ENCODE data around the gene AKR1E2.

AKR1E2 gene

DNA sequence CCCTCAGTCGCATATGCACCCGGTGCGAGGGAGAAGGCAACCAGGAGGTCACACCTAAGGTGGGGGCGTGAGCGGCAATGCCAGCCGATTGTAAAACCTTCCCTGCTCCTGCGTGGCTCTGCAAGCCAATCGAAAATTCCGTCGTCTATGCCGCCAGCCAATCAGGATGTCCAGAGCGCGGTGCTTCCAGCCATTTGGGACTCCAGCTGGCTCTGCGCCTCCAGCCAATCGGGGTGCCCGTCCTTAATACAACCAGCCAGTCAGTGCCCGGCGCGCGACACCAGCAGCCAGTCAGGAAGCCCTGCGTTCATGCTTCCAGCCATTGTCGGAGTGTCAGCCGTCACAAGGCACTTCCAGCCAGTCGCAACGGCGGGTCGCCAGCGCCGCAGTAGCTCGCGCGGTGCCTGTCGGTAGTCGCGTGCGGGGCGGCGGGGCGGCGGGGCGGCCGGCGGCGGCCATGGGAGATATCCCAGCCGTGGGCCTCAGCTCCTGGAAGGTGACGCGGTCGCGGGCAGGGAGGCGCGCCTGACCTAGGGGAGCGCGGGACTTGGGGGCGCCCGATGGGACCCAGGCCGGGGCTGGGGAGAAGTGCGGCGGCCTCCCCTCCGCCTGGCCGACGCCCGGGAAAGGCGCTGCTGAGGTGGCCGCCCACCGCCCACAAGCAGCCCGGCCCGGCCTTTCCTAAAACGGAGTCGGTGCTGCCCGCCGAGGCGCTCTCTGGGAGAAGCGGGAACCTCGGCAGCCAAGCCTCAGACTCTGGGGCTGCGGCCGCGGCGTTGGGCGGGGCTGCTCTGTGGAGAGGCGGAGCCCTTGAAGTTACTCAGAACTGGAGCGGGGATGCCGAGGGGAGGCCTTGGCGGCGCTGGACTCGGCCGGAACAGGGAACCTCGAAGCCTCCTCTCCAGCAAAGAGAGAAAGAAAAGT is at the start of gene AKR1E2:
TSS of gene AKR1E2 (plus strand) at position 340 of the 924 bp plus-strand sequence. CDS start at position 458, 118 bp downstream.
- DNase-seq (ENCODE audit: low read depth in 2 of 2): peak; percentile 70 to 76

DNA sequence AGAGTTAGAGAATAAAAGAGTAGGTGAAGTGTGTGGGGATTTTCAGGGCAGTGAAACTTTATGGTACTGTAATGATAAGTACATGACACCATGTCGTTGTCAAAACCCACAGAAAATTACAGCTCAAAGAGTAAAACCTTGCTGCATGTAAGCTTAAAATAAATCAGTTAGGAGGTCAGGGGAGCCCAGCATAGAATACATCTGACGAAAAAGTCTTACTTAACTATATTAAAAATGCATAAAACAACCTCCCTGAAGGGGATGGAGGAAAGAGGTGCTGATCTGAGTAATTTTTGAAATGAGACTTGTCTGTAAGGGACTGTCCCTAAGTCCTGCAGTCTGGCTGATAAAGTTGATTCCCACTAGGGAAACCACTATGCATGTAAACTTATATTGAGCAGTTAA is 49.8 kb upstream of the AKR1E2 start:
- DNase-seq (ENCODE audit: low read depth in 2 of 2): no peak

DNA sequence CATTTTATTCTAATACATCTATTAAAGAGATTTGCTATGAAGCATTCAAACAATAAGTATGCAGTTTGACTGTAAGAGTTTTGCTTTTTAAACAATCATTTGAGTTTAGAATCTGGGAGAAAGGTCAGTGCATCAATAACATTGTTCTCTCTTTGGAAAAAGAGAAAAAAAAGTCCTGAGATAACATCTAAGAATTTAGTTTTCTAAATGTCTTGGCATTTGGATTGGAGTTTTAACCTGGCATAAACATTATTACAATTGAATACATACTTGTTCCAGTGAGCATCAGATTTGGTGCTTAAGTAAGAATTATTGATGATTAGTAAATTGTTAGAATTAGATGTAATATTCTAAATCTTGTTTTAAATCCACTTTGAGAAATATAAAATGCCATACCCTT is 47.2 kb upstream of the AKR1E2 start:
- no peak for DNase-seq (ENCODE audit: low read depth in 2 of 2)

DNA sequence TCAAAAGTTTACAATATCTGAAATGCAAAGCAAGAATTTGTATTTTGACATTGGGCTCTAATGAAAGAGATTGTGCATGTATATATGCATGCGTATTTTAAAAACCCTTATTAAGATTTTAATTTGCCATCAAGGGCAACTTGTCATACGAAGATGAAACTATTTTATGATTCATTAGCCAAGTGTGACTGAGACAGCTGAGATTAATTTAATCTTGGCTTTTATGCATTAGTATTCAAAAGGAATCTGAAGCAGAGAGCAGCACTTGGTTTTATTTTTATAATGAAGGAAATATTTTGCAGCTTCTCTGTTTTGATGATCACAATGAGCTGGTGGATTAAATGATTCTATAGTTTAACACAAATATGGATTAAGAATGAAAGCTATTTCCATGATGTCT is 45.9 kb upstream of the AKR1E2 start:
- no peak for DNase-seq (ENCODE audit: low read depth in 2 of 2)

DNA sequence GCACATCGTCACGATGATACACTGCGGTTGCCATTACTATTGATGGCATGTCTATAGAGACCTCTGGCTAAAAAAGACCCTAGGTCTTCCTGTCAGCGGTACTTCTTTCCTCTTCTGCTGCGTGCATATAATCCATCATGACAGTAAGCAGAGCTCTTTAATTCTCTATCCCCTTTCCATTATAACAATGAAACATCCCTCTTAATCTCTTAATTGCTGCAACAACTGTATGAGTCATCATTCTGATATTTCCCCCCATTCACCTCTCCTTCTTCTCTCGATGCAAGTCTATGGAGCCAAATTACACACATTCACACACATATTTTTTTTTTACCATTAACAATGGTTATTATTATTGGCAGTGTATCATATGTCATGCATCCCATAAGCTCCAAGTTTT is 45.2 kb upstream of the AKR1E2 start:
- DNase-seq (ENCODE audit: low read depth in 2 of 2): peak; percentile 67 to 71

DNA sequence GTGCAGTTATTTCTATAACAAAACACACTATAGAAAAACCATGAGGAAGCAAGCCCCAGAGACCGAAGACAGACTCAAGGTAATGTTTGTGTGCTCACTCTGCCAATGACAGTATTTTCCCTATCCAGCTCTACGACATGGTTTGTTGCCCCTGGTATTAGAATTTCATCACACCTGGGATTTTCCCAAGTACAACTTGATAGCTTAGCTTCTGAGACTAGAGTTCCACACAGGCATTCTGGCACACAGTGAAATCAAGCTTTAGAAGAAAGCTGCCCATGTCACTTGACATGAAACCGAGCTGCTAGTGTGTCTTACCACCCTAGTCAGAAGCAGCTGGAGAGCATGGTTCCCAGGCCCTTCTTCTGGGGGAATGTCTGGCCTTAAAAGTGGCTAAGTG is 44.1 kb upstream of the AKR1E2 start:
- no peak for DNase-seq (ENCODE audit: low read depth in 2 of 2)

DNA sequence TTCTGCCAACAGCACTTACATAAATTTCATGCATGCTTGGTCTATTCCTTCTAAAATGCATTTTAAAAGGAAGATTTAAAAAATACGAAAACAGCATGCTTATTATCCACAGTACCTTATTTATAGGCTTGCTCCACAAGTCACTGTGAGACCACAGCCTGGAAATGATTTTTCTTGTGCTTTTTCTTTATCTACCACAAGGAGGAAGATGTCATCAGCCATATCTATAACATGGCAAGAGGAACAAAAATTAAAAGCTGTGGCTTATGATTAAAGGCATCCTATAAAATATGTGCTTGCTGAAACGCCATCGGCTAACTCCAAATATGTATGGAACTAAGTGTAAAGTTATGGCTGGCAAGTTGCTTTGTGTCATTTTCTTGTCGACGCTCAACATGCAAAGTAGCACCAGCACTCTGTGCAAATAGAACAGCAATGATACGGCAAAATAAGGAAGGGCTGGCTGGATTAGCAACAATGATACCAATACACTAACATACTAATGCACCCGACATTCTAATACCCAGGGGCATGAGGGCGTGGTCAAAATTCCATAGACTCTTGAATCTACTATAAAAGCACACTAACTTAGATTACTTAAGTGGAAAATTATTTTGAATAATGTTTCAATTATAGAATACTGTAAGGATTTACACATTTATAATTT is 41.2 kb upstream of the AKR1E2 start:
- no peak for DNase-seq (ENCODE audit: low read depth in 2 of 2)

DNA sequence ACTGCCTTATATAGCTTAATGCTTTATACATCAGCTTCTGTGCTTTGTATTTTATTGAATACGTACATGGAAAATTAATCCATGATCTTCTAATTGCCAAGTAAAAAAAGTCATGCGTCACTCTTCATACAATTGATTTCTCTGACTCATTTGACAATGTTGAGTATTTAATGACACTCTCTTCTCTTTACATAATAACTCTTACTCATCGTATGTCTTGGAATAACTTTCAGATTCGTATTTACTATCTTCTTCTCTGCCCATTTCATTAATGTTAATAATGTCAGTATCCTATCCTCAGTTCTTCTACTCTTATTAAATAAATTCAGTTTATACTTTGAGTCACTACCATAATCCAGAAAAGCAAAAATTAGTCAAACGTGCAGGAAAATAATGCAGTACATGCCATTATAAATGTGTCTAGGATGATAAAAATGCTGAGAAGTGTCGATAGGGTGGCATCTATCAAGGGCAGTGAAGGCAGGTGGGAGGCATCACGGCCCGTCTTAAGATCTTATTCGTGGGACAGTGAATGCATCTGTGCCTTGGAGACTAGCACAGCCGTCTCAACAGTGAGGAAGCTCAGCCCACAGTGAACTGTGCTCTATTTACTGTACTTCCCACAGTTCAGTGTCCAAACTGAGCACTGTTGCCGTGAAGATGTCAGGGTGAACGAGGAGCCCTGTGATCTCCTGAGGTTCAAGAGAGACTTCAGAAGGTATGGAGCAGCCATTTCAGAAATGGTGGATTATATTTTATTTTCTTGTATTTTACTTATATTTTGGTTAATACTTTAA is 39.8 kb upstream of the AKR1E2 start:
- no peak for DNase-seq (ENCODE audit: low read depth in 2 of 2)

DNA sequence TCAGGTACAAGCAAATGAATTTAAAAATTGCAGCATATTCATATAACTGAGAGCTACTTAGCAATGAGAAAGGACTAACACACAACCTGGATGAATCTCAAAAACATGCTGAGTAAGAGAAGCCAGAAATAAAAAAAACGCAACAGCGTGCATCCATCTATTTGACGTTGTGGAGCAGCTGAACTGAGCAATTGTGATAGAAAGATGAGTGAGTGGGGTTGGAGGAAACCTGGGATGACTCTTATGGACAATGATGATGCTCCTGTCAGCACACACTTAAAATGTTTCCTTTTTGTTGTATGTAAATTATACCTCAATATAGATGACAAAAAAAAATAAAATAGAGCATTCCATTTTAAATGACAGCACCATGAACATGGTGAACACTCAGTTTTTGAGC is 36.0 kb upstream of the AKR1E2 start:
- DNase-seq (ENCODE audit: low read depth in 2 of 2): no peak

DNA sequence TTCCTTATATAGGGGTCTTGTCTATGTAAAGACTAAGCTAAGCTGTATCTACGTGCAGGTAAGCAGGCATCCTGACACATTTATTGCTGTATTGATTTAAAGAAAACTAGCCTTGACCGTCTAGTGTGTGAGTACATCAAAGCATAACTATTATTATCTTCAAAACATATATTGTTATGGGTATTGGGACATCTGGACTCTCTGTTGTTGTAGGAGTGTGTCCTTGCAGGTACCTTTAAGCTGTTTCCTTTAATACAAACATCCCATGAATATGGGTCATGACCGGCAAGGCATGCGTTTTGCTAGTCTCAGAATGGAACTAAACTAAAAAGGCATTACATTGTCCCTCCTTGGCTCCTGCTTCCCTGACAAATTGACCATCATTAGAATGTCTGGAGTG is 35.1 kb upstream of the AKR1E2 start:
- DNase-seq (ENCODE audit: low read depth in 2 of 2): no peak

DNA sequence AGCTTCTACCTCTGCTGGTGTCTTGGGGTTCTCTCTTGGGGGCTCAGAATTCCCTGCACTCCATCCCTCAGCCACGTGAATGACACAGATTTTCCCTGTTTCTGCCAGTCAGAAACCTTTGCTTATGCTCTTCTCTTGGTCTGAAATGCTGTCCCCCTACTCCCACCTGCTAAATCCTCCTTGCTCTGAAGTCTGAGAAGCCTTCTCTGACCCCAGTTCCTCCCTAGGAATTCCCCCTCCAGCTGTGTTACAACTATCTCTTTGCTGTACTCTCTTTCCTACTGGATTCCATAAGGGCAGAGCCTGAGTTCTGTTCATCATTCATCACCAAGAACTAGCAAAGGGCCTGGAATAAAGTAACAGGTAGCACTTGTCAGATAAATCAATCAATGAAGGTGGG is 33.6 kb upstream of the AKR1E2 start:
- DNase-seq (ENCODE audit: low read depth in 2 of 2): no peak

DNA sequence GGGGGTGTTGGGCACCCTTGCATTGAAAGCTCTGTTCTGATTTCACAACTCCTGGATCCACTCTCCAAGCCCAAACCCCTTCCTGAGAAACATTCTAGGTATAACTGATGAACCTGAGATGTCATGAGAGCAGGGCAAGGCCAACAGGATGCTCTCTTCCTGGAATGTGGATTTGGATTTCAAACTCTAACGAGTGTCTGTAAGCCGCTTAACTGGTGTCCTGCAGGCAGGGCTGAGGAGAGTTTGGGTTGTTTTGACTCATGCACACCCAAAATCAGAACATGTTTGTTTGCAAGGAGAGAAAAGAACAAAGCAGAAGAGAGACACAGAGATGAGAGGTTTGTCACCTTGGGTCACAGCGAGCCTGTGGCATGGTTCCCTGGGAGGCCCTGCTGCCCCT is 24.6 kb upstream of the AKR1E2 start:
- DNase-seq (ENCODE audit: low read depth in 2 of 2): no peak

DNA sequence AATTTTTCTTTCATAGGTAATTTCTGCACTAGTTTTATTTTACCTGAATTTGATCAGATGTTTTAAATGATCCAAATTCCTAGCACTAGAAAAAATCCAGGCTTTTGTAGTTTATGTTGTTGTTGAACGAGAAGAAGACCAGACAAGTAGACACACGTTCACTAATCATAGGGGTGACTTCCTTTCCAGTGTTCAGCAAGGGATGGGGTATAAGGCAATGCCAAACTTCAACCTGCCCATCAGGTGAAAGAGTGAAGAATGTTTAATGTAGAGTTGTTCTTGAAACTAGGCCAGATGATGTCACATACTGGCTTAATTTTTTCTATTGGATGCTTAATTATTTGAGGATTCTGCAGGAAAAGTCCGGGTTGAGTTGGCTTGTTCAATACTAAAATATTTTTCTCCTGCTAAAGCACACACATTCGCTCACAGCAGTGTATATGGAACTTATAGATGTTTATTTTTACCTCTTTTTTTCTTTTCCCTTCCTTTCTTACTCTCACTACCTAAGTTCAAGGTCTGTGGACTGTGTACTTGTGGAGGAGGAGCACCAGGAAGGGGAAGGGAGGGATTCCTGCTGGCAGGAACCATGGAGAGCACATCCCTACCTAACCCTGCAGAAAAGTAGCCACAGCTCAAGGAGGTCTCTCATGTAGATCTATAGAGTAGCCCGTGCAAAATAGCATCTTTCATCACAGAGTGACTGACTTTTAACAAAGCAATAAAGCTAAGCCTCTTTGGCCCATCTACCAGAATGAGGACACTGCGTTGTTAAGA is 23.1 kb upstream of the AKR1E2 start:
- DNase-seq (ENCODE audit: low read depth in 2 of 2): no peak

DNA sequence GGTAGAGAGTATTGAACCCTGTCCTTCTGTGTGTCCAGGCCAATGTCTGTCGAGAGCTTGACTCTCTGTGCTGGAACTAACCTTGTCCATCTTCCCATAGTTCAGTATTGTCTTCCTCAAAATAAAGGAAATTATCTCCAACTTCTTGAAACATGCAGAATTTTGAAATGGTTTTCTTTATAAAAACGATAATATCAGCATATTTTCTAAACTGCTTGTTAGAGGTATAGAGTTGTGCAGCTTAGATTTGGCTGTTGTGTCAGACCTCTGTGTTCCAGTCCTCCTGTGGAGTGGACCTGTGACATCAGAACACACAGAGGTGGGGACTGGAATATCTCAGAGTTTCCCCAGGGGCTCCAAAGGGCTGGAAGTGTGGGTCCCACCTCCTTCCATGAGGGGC is 22.2 kb upstream of the AKR1E2 start:
- DNase-seq (ENCODE audit: low read depth in 2 of 2): no peak

DNA sequence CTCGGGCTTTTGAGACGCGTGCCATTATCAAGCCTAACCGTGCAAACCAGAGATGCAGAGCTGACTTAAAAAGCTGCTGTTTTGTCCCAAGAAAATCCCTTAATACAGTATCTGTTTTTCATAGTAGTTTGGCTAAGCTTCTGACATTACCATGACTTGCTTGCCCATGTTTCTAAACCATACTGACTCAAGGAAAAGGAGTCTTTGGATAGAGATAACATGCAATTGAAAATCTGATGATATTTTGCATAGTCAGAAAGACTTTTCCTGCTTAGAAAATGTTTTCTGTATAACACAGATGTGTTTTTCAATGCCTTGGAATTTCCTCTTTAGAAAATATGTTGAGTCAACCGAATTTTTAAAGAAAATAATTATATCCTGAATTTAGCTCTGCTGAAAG is 21.5 kb upstream of the AKR1E2 start:
- no peak for DNase-seq (ENCODE audit: low read depth in 2 of 2)

DNA sequence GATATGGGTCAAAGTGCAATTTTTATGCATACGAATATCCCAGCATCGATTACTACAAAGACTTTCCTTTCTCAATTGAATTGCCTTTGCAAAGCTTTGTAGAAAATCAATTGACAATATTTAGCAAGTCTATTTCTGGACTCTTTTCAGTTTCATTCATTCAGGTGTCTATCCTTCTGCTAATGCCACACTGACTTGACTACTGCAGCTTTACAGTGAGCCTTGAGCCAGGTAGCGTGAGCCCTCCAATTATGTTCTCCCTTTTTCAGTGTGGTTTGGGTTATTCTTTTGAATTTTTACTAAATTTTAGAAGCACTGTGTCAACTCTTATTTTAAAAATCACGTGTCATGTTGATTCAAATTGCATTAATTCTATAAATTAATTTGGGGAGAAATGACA is 19.5 kb upstream of the AKR1E2 start:
- no peak for DNase-seq (ENCODE audit: low read depth in 2 of 2)

DNA sequence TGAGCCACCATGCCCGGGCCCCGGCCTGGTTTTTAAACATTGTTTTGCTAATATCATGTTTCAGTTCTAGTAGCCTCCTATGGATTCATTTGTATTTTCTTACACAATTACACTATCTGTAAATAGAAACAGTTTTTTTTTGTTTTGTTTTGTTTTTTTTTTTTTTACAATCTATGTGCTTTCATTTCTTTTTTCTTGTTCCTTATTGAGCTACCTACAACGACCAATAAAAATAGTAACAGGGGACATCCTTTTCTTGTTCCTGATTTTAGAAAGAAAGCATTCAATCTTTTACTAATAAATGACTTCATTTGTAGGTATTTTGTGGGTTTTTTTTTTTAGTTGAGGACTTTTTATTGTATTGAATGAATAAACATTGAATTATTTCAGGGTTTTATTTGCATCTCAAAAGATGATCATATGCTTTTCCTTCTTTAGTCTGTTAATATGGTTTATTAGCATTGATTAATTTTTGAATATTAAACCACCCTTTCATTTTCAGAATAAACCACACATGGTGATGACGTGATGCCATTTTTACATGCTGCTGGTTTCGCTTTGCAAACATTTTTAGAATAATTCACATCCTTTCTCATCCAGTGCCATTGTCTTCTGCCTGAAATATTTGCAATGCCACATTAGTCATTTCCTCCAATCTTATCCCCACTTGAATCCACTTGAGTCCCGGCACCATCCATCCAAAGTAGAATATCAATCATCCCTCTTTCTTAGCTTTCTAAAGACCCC is 18.1 kb upstream of the AKR1E2 start:
- DNase-seq (ENCODE audit: low read depth in 2 of 2): peak; percentile 57 to 61

DNA sequence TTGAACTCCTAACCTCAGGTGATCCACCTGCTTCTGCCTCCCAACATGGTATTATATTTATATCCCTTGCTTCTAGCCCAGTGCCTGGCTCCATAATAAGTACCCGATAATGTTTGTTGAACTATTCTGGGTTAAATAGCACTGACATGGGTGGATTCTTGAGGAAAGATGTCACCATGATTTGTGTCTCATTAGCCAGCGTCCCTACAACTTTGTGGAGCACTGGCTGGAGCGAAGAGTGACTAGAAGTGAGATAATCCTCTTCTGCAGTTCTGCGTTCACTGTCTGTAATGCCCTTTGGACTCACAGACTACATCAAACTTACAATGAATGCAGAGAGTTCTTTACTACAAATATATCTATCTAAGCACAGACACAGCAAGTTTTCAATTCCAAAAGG is 16.9 kb upstream of the AKR1E2 start:
- no peak for DNase-seq (ENCODE audit: low read depth in 2 of 2)

DNA sequence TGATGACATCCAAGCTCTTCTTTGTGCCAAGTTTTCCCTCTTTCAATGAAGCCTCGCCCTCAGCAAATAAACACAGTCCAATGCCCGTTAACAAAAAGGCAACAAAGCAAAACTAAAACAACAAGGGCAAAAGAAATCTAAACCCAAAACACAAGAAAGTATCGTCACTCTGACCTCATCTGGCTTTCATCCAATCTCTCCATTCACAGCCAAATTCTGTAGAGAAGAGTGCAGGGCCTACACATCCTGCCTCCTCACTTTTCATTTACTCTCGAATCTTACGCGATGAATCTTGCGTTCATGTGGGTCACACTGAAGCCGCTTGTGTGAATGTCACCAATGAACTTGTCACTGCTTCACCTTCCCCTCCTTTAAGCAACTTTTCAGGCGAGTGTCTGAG is 15.9 kb upstream of the AKR1E2 start:
- no peak for DNase-seq (ENCODE audit: low read depth in 2 of 2)

DNA sequence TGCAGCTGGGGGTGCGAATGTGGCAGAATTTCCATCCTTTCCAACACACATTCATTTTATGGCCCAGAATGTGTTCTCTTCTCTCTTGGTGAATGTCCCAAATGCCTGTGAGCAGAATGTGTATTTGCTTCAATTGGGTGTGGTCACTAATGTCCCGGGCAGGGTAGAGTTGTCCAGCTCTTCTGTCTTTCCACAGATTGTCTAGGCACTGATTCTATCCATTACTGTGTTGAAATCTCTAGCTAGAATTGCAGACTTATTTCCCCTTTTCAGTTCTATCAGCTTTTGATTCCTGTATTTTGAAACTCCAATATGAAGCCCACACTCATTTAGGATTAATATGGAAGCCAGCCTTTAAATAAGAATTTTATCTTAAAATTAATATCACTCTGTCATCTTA is 14.0 kb upstream of the AKR1E2 start:
- no peak for DNase-seq (ENCODE audit: low read depth in 2 of 2)

DNA sequence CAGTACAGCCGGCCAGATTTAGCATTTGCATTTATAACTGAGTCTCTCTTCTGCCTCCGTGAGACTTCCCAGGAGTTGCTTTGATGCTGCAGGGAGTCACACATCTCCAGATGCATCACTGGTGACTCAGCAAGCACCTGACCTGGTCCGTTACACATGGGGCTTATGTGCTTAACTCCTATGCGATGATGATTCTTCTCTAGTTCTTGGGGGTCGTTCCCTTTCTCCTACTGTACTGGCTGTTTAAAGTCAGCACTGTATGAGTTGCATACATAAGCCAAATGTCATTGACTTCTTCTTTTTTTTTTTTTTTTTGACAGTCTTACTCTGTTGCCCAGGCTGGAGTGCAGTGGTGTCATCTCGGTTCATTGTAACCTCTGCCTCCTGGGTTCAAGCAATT is 13.0 kb upstream of the AKR1E2 start:
- DNase-seq (ENCODE audit: low read depth in 2 of 2): peak in 1 of 2 experiments; percentile 27
